K562 (cell line): ENCODE measurements around the gene GON4L. TPM values are rescaled to one million over a fixed set of nuclear protein-coding genes. Genes with fewer than 3 reads are reported as not detected.

Experiments
- ATF3 ChIP-seq, 2 experiments: fragments of 450-650 bp in 1 of 2; sonication (generic) in 1 of 2; formaldehyde crosslinking in 1 of 2; IDR thresholded peaks in 1 of 2; conservative IDR thresholded peaks in 1 of 2; 2 replicates each; pipeline versions ENCODE4 v1.6.1 to v1.8.1; 2016 to 2023; ENCODE audit warnings: mild to moderate bottlenecking in 2 of 2, moderate library complexity in 2 of 2, inconsistent platforms in 1 of 2, missing genetic modification reagents in 1 of 2
- BCLAF1 ChIP-seq, 2 experiments: fragments of 450-650 bp in 1 of 2; IDR thresholded peaks; 2 replicates each; pipeline ENCODE4 v1.6.1; 2011 to 2017; ENCODE audit warnings: low read depth in 2 of 2, antibody characterized with exemption in 1 of 2, borderline replicate concordance in 1 of 2, low read length in 1 of 2, mild to moderate bottlenecking in 1 of 2, mixed read lengths in 1 of 2; ENCODE audit not compliant: control insufficient read depth in 1 of 2
- CREB3 ChIP-seq: fragments of 450-650 bp; conservative IDR thresholded peaks from 2 replicates; pipeline ENCODE4 v1.6.1; 2016; ENCODE audit warnings: missing genetic modification characterization, low read depth, mild to moderate bottlenecking, missing compliant biosample characterization, moderate library complexity
- ETV6 ChIP-seq, 3 experiments: fragments of 150-350 bp in 1 of 3; sonication (generic) in 1 of 3; formaldehyde crosslinking in 1 of 3; IDR thresholded peaks; 2 replicates each; pipeline versions ENCODE4 v1.6.1 to v1.8.0; 2014 to 2022; ENCODE audit warnings: borderline replicate concordance in 2 of 3, low read depth in 2 of 3, antibody characterized with exemption in 1 of 3, low read length in 1 of 3, mild to moderate bottlenecking in 1 of 3, missing genetic modification reagents in 1 of 3
- KDM5B ChIP-seq: fragments of 200-600 bp; sonication (generic); IDR thresholded peaks from 2 replicates; pipeline ENCODE4 v1.6.1; 2012; ENCODE audit warnings: low read depth, mild to moderate bottlenecking, moderate library complexity, low read length, control low read depth, inconsistent platforms; ENCODE audit not compliant: insufficient replicate concordance
- NCOR1 ChIP-seq: fragments of 450-650 bp; IDR thresholded peaks from 2 replicates; pipeline ENCODE4 v1.6.1; 2016; ENCODE audit warnings: mild to moderate bottlenecking, moderate library complexity
- NFATC3 ChIP-seq: fragments of 450-650 bp; IDR thresholded peaks from 2 replicates; pipeline ENCODE4 v1.6.1; 2017; ENCODE audit warnings: mild to moderate bottlenecking
- NFIC ChIP-seq: fragments of 450-650 bp; IDR thresholded peaks from 2 replicates; pipeline ENCODE4 v1.6.1; 2017; ENCODE audit warnings: mild to moderate bottlenecking, inconsistent platforms
- RBBP5 ChIP-seq: fragments of 200-600 bp; sonication (generic); IDR thresholded peaks from 2 replicates; pipeline ENCODE4 v1.6.1; 2012; ENCODE audit warnings: borderline replicate concordance, mild to moderate bottlenecking, low read length, control low read depth, inconsistent platforms; ENCODE audit not compliant: insufficient read depth, poor library complexity, severe bottlenecking
- TAF15 ChIP-seq: fragments of 200-400 bp; formaldehyde crosslinking; IDR thresholded peaks from 2 replicates; pipeline ENCODE4 v1.6.1; 2017; ENCODE audit warnings: mild to moderate bottlenecking, low read depth, low read length, moderate library complexity
- TBL1XR1 ChIP-seq, 2 experiments: IDR thresholded peaks; 2 replicates each; pipeline ENCODE4 v1.6.1; 2012; ENCODE audit warnings: improper control_type of control experiment in 2 of 2, low read length in 2 of 2, mild to moderate bottlenecking in 1 of 2
- USF1 ChIP-seq: sonication (generic); formaldehyde crosslinking; IDR thresholded peaks from 2 replicates; pipeline ENCODE4 v1.9.0; 2022; ENCODE audit warnings: mild to moderate bottlenecking, missing genetic modification reagents
- ZBTB12 ChIP-seq: fragments of 250-450 bp; sonication (Bioruptor Pico); IDR thresholded peaks from 2 replicates; pipeline ENCODE4 v1.4.0; 2020
- ZNF184 ChIP-seq: sonication (generic); formaldehyde crosslinking; IDR thresholded peaks from 2 replicates; pipeline ENCODE4 v1.5.0; 2020; ENCODE audit warnings: missing genetic modification reagents
- ZNF212 ChIP-seq: fragments of 450-650 bp; formaldehyde crosslinking; IDR thresholded peaks from 2 replicates; pipeline ENCODE4 v1.4.0; 2020; ENCODE audit warnings: mild to moderate bottlenecking
- ZNF561 ChIP-seq: fragments of 450-650 bp; formaldehyde crosslinking; conservative IDR thresholded peaks from 2 replicates; pipeline ENCODE4 v1.4.0; 2020; ENCODE audit warnings: mild to moderate bottlenecking, moderate library complexity
- polyA plus RNA-seq, 8 experiments: library from polyadenylated mRNA; depleted of rRNA in 4 of 8; stranded (reverse) in 5 of 8; unstranded in 3 of 8; fragments of >200 nt; fragmentation: Nextera tagmentation in 2 of 8; fragmentation: Illumina TruSeq in 1 of 8; extraction: Ambion mirVana in 2 of 8; extraction: Trizol in 1 of 8; gene quantifications; 2 replicates each; pipeline versions ENCODE4 v1.2.1 to v1.2.3, GENCODE V29; 2011 to 2014; ENCODE audit warnings: inconsistent platforms in 1 of 8, missing spikeins in 1 of 8
- total RNA-seq, 7 experiments: library from RNA; depleted of rRNA in 6 of 7; stranded (reverse); fragments of >200 nt in 6 of 7; fragmentation: Illumina TruSeq in 2 of 7; extraction: Trizol in 2 of 7; gene quantifications; 2 replicates each; pipeline versions ENCODE4 v1.2.1 to v1.2.3, GENCODE V29; 2011 to 2021; ENCODE audit warnings: low replicate concordance in 1 of 7

Gene GON4L
- total and polyA plus RNA-seq, 9 of the 15 experiments (the other 6 are each of a cell fraction or from before 2014, with no cell fraction given), result 20.2 to 47.4 (median 33.6) TPM

GRCh38 chr1:155834296-155834926 lies 22.6 kb downstream of the GON4L start (continued):
- peak; percentile 88 for TF ChIP-seq ATF3 (IDR thresholded peaks at IDR 0.05)
- TF ChIP-seq ATF3 (CRISPR knock-in tag; conservative IDR thresholded peaks at IDR 0.05), result 0 out of 2 replicates have a peak, but pooled peaks have one; percentile 33
- TF ChIP-seq TAF15, result no peak
- TF ChIP-seq USF1 (CRISPR knock-in tag), result no peak
- TF ChIP-seq RBBP5, result no peak
- no peak for TF ChIP-seq KDM5B
- no peak for TF ChIP-seq NFATC3
- TF ChIP-seq TBL1XR1 (IDR thresholded peaks at IDR 0.05; ENCODE audit: low read length in 2 of 2), result no peak
- TF ChIP-seq ZBTB12 (CRISPR knock-in tag), result no peak
- no peak for TF ChIP-seq CREB3 (tag)
- TF ChIP-seq NCOR1, result 0 out of 2 replicates have a peak, but pooled peaks have one; percentile 30
- TF ChIP-seq ETV6 (IDR thresholded peaks at IDR 0.05; ENCODE audit: borderline replicate concordance in 1 of 2, low read depth in 2 of 2, low read length in 1 of 2), result no peak
- no peak for TF ChIP-seq ETV6 (CRISPR knock-in tag; IDR thresholded peaks at IDR 0.05; ENCODE audit: borderline replicate concordance)
- no peak for TF ChIP-seq BCLAF1 (IDR thresholded peaks at IDR 0.05; ENCODE audit: borderline replicate concordance in 1 of 2, control insufficient read depth in 1 of 2, low read depth in 2 of 2, low read length in 1 of 2)
- no peak for TF ChIP-seq ZNF212
- no peak for TF ChIP-seq ZNF184 (CRISPR knock-in tag)
- TF ChIP-seq ZNF561 (CRISPR knock-in tag), result no peak
- TF ChIP-seq NFIC, result peak; percentile 24; the same call in 1 of the 2 replicates
